ENCODE data around the gene HOXB3.

Gene HOXB3

DNA sequence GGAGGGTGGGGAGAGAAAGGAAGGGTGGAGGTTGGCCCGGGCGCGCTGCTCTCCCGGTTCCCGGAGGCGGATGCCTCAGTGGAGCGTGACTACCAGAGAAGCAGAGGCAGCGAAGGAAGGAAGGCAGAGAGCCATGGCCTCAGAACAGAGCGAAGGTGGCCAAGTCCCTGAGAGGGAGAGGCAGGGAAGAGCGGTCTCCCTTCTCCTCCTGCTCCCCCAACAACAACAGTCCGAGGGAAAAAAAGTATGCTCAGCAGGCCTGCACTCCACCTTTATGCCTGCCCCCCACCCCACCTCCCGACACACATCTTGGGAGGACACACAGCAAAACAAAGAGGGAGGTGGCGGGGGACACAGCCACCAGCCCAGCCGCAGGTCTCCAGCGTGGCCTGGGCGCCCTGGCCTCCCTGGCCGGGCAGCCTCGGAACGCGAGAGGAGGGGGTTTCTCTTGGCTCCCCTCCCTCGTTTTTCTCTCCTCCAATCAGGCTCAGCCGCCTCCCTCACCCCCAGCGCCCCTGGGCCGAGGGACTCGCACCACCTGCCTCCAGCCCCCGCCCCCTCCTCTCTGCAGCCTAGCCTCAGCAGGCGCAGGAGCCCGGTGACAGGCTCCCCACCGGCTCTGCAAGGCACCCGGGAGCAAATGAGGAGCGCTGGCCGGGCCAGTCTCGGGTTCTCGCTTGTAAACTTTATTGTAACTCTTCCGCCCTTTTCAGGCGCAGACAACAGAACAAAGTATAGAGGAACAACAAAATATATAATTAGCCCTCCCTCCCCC is 21.8 kb upstream of the HOXB3 start:
- no peak for DNase-seq

DNA sequence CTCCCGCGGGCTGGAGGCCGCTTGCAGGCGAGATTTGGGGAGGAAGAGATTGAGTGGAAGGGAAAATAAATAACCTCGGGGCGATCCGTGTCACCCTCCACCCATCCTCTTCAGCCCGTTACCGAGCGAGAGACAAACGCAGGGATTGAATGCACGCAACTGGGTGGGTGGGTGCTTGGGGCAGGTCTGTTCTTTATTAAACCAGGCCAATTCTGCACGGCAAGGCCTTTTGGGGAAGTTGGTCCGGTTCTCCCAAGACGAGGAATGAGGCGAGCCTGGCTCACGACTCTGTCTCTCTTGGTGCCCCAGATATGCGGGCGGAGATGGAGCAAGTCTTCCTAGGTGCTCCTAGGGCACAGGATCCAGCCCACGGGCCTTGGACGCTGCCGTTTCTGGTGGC is 21.2 kb upstream of the HOXB3 start:
- peak; percentile 68 for DNase-seq

DNA sequence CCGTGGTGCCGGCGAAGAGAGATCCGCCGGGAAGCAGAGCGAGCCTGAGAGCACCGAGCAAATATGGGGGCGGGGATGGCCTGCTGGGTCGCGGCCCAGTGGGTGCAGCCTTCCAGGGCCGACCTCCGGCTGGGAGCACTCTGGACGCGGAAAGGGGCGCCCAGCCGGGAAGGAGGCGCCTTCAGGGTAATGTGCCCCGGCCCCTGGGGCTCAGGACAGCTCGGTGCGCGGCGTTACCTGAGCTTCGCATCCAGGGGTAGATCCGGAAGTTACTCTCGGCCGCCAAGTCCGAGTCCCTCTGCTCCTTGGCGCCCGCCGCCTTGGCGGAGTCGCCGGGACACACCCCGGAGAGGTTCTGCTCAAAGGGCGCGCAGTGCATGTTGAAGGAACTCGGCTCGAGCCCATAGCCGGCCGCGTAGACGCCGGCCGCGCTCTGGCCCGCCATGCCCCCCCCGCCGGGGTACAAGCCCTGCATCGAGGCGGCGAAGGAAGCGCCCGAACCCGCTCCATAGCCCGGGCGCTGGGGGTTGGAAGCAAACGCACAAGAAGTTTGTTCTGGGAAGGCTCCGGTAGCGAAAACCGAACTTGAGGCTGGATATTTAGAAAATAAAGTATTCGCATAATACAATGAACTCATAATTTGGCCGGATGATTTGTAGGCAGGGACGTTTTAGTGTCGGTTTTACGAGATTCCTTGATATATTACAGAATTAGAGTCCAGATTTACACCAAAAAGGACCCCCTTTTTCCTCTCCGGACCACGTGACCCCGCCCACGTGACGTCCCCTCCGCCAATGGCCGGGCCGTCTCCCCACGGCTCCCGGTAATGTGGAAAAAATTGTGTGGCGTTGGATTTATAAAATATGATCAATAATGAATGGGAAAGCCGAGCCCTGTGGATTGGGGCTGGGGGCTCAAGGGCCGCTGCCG is 20.5 kb upstream of the HOXB3 start, which contains the start of gene HOXB7:
Gene HOXB7 (minus strand): TSS at position 736 of the 930 bp plus-strand sequence. CDS start 99 bp downstream, at position 637.
- DNase-seq, result peak; percentile 82

DNA sequence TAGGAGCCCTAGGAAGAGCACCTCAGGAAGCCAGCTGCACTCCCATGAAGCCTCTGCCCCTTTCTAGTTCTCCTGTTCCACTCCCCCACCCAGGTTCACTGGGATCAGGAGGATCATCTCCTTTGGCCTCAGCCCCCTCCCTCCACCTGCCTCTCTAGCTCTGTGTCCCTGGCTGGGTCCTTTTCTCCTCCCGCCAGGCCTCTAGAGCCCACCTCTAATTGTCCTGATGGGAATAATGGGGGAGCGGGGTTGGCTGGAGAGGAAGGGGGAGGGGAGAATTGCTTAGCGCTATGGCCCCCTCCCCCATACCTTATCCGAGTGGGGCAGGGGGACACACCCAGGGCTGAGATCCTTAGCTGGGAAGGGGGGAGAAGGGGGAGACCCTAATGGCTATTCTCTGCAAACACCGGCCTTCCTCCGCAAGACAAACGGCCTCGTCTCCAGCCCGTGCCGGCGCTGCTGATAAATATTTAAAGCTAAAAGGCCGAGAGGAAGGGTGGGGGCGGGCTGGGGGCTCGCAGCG is 19.8 kb upstream of the HOXB3 start:
- DNase-seq, result no peak

DNA sequence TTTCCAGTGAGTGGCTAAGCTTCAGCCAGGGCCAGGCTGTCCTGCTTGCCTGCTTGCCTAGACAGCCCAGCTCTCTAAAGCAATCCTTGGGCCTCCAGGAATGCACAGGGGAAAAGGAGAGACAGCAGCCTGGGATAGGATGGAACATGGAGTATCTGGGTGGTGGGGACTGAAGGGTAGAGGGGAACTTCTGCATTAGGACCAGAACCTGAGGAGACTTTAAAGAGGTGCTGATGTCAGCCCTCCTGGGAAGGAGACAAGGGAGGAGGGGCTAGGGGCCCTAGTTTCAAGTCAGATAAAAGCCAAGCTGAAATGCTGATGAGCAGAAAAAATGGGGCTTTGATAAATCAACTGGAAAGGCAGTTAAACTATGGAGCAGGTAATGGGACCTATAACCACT is 19.0 kb upstream of the HOXB3 start:
- no peak for DNase-seq

DNA sequence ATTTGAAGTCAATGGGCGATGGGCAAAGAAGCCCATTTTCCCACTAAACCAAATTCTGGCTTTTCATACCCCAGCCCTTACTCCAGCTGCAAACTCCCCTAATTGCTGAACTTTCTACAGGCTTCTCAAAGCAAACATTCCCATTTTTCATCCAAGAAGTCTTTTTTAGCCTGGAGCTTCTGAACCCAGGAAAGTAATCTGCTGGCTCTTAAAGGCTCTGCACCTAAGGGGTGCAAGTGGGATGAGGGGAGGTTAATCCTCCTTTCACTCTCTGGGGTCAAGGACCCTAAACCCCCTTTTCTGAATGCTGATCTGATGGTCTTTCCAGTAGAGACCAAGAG is 18.4 kb upstream of the HOXB3 start:
- no peak for DNase-seq

DNA sequence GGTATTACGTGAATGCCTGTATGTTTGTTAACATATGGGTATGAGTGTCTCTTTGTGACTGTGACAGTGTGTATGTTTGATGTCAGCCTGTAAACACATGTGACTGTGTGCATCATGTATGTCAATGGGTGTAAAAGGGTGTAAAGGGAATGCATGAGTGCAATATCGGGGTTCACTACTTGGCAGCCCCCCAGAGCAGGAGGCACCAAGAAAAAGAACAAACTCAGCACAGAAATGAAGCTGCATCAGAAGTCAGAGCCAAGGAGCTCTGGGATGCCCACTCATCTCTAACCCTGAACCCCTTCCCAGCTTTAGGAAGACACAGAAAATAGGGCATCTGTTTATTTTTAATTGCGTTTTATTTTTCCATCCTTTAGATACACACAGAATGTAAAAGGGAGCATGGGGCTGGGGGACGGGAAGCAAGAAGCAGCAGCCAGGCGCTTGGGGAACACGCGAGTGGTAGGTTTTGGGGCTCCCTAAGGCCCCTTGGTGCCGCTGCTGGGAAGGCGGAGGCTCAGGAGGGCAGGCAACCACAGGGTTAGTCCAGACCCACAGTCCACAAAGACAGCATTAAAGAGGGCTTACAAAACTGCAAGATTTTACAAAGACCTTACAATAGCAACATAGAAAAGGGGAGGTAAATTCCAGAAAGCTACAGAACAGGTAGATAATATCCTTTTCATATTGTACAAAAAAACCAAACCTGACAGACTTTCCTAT is 17.0 kb upstream of the HOXB3 start:
- DNase-seq, result no peak

DNA sequence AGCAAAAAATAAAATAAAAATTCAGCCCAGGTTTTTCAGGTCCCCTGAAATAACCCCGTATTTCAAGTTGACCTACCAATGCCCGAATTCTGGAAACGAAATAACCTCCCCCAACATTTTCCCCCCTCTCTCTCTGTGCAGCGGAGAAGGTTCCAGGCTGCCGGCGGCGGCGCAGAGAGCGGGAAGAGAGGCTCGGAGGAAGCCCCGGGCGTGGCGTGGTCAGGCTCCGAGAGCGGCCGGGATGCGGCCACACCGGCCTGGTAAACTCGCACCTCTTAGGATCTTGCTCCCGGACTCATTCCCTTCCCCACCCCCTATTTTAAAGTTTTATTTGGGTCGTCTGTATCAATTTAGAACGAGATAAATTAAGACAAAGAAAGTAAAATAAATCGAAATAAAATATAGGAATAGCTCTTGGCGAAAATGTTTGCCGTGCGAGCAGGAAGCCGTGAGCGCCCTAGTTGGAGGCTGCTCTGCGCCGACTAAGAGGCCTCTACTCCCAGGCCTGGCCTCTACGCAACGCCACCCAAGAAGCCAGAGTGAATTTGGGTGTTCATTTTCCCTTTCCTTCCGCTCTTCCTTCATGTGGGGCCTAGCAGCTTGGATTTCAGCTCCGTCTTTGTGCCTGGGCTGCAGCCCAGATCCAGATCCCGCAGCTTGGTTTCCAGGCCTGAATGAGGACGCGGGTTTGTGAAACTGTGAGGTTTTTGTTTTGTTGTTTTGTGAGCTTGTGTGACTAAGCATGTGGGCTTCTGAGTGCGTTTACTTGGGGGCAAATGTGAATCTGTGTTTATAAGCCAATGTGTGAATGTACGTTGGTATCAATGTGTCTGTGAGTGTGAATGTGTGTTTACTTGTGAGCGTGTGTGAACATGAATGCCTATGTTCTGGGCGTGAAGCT is 16.2 kb upstream of the HOXB3 start:
- DNase-seq, result no peak

DNA sequence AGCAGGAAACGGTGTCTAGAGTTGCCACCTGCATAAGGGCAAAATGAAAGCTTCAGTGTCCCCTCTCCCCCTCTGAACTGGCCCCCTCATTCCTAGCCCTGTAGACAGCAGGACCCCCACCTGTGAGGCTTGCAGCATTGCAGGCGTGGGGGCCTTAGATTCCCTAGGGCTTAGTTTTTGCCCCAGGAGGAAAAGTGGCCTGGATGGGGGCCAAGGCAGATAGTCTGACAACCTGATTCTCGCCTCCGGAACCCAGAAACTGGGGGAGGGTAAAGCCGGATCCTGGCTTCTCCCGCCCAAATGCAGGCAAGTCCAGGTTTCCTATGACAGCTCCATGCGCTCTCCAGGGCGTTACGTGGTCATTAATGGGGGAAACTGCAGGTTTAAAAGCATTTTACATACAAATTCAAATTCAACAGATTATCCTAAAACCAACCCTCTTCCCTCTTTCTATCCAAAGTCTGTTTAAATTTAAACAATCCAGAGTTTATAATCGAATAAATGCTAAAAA is 15.4 kb upstream of the HOXB3 start:
- no peak for DNase-seq

DNA sequence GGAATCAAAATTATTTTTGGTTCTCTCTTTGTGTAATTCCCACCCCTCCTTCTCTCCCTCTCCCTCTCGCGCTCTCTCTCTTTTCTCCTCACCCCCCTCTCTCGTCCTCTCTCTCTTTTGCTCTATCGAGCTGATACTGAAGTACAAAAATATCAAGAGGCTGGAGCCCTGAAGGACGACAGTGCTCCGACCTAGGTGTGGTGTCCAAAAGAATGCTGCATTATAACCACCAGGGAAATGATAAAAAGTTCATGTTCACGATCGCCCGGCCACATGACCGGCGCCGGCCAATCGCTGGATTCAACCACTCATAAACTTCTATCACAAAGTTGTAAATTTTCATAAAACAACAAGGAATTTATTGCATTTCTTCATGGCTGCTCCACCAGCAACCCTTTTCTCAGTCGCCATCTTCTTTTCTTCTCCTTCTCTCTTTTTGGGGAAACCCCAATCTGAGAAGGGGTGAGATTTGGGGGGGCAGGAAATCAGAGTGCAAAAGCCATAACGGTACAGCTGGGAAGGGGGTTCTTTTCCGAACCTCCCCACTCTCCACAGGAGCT is 14.8 kb upstream of the HOXB3 start, which contains the start of gene HOXB6:
Gene HOXB6 (minus strand): TSS at position 217 of the 560 bp plus-strand sequence. CDS start 6,836 bp downstream, outside the sequence.
- peak; percentile 79 for DNase-seq

DNA sequence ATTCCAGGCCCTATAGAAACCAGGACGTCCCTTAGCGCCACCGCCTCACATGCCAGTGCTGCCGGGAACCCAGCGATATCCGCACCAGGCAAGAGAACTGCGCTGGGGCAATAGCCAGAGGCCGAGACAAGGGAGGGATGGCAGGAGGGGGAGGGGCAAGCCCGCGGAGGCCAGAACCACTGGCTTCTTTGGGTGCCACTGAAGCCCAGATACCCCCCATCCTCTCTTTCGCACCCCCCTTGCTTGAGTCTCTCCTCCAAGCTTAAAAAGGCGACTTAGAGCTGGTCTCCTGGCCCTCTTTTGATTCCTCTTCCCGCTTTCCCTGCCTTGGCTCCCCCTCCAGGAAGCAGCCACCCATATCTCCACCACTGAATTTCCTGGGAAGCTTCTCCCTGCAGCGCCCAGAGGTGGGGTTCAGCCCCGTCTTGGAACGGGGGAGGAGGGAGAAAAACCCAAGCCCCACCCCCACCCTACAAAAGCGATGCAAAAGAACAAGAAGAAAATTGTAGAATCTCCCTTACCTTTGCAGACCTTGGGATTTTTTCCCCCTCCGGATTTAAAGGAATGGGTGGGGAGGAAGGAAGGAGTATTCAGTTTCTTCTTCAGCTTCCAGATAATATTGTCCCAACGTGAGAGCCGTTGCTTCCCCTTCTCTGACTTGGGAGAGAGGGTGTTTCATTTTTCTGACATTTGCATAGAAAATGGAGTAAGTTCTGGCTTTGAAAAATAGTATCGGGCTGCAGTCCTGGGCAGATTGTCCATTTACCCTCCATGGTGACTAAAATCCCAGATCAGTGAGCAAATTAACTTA is 14.1 kb upstream of the HOXB3 start:
- DNase-seq, result peak; percentile 66

DNA sequence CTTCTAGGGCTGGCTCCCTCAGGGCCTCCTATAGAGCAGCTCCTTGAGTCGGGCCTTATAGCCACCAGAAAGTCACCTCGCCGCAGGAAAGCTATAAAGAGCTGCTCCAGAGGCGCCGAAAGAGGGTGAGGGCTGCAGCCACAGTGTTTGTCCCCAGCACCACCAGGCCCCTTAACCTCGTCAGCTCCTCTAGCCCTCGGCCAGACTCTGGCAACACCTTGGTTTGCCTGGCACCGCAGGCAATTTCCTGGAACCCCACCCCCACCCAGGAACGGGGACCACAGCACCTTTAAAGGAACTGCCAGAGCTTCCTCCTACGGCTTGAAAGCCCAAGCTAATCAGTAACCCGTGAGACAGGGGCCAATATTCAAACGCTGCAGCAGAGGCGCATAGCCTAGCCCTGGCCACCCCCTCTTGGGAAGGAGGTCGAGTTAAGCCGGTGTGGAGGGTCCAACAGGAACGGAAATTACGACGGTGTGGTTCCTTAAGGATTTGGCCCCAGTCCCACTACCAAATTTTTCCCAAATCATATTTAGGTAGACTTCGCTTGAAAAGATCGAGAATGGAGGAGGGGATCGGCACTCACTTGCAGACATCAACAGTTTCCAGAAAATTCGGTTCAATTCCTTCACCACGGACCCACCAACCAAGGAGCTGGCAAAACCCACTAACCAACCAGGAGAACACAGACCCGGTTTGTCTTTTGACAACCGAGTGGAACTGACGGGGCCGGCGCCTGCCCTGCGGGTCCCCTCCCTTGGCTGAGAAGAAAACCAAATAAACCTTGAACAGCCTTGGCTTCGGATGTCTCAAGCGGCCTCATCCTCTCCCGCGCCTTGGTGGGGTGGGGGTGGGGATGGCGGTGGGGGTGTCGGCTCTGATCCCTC is 11.7 kb upstream of the HOXB3 start:
- no peak for DNase-seq

DNA sequence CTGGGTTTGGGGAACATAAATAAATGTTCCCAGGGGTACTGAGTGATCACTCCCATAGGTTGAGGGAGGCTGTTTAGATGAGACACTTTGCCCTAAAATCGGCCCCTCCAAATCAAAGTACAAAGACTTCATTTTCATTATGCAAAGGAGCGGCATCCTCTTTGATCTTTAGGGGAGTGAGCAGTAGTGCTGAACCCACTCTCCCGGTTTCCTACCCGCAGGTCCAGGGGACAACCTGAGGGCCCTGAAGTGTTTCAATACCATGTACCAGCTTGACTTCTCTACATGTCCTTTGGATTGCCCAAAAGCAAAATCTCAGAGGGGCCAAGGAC is 11.1 kb upstream of the HOXB3 start:
- no peak for DNase-seq

DNA sequence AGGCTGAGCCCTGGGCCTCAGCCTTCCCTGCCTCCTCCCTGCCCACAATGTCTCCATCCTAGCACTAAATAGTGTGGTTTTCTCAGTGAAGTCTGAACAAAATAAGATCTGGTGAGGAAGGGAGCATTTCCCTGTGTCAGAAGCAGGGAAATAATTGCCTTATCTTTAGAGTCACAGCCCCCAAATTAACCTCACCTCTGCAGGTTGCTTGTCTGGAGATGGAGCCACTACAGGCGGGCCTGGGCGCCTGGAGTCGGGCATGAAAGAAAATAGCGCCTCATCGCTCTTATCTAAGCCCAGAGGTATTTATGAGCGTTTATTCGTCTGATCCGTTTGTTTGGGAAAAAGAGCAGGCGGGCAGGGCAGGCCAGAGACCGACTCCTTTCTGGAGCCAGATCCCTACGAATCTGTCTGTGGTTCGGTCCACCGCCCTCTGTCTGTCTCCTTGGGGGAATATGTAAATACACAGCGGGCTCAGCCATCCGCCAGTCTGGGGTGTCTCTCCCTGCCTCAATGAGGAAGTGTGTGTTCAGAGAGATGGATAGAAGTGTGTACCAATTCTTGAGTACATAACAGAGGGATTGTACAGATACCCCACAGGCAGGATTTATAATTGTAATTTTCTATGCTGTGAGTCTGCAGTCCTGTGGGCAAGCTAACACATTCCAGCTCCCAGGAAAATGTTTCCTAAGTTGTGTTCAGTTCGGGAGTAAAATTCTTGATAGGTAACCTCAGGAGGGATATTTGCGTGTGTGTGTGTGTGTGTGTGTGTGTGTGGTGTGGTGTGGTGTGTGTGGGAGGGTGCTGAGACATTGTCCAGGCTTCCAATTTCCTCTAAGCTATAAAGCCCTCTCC is 10.4 kb upstream of the HOXB3 start:
- DNase-seq, result no peak

DNA sequence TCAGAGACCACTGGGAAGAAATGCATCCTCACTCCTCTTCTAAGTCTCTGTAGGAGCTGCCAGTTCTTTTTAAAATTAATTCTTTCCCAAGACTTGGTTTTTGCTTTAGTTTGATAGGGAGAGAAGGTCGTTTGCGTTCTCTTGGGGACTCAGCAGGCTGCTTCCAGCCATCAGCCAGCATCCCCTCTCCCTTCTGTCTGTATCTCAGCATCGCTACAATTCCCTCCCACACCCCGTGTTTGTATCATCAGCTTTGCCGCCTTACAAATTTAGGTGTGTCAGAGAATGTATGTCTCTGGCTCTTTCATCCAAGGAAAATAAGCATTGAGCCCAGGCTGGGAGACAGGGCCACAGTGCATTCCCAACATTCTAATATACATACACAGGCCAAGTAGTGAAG is 9.3 kb upstream of the HOXB3 start:
- no peak for DNase-seq

DNA sequence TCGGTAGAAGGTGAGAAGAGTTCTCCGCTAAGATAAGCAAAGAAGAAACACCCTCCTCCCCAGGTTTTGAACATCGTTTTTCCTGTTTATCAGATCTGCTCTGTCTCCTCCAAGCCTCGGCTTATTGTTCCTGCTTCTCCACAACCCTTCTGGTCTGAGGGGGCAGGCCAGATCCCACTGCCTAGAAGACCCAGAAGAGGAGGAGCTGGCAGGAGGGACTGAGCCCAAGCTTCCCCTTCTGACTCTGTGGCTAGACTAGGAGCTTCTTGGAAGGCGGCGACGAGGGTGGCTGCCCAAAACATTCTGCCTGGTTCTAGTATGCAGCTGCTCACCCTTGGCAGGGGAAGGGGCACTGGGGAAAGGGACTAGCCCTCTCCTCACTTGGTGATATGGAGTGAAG is 8.7 kb upstream of the HOXB3 start:
- peak; percentile 46 for DNase-seq

DNA sequence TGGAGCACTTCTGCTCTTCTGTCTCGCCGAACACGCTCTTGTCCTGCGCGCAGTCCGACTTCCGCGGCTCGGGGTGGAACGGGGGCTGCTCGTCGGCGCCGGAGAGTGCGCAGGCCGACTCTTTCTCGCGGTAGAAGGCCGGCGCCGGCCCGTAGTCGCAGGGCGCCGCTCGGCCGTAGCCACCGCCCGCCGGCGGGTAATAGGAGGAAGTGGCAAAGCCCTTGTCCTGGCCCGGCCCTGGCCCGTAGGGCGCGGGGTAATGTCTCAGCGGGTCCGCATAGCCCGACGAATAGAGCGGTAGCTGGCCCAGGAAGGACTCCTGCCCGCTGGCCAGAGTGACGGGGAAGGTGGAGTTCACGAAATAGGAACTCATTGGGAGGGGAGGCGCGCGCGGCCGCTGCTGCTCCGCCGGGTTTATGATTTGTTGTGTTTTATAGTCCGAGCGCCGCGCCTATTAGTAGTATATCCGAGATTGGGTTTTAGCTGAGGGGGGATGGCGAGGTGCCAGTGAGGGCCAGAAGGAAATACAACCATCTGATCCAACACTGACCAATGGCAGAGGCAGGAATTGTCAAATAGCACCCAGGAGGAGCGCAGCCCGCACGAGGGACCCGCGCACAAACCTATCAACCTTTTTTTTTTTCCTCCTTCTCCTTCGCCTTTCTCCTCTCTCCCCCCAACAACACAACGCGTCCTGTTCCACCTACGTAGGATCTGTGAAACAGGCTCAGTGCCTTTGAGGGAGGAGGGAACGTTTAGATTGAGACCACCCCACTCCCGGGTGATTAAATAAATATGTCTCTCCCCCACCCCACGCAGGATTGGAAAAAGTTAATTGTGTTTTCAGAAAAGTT is 8.0 kb upstream of the HOXB3 start:
- peak; percentile 80 for DNase-seq

DNA sequence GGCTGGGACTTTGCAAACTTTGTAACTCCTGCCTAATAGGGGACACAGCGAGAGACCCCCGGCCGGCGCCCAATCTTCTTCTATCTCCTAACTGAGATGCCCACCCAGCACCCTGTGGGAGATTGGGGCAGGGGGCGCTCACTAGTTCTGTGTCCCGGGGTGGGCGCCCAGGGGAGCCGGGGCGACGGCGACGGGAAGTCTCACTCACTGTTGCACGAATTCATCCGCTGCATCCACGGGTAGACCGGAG is 7.4 kb upstream of the HOXB3 start:
- DNase-seq, result no peak
